GM12878 (cell line): ENCODE data around the gene KCNH5. TPM values are rescaled to one million over a fixed set of nuclear protein-coding genes. Genes with fewer than 3 reads are reported as not detected.
"Not testable (repeated sequence)": the region's sequence is repeated elsewhere in the genome, so short reads cannot be mapped to it uniquely, and the experiment has no call there.

Experiments used
- ATAC-seq: fragments of 200-7000 bp; cut with Tn5 transposase; 3 replicates; pipeline ENCODE4 v1.9.1; 2020; ENCODE audit warnings: mild to moderate bottlenecking, moderate library complexity
- BruUV-seq: library from RNA; stranded (reverse); fragments of 400-500 nt; replicated peaks from 2 replicates; lab custom pipeline; 2021; lab: Mats Ljungman, UMichigan
- CTCF ChIA-PET: fragments of 300-600 bp; sonication (Branson Sonifier 250); formaldehyde crosslinking; extraction: SDS; loops from one replicate; lab custom pipeline; 2021; ENCODE audit warnings: inconsistent platforms; lab: Yijun Ruan, JAX
- POLR2A ChIA-PET: fragments of 350-600 bp; formaldehyde crosslinking; extraction: SDS; loops from one replicate; lab custom pipeline; 2021; ENCODE audit warnings: inconsistent platforms; lab: Charles Lee
- RAD21 ChIA-PET: fragments of 300-600 bp; sonication (Branson Sonifier 250); formaldehyde crosslinking; loops from one replicate; lab custom pipeline; 2023; ENCODE audit warnings: antibody characterized with exemption; ENCODE audit not compliant: unreplicated experiment; lab: Charles Lee
- SMC1A ChIA-PET: fragments of 300-600 bp; sonication (Branson Sonifier 250); formaldehyde crosslinking; loops from one replicate; lab custom pipeline; 2023; ENCODE audit not compliant: unreplicated experiment, uncharacterized antibody; lab: Charles Lee
- DNase-seq: peaks from one replicate; pipeline ENCODE4 v3.0.0-alpha.2; 2011; ENCODE audit warnings: low read depth, low spot score
- FAIRE-seq: peaks from 3 replicates; lab custom pipeline; 2011; peaks lifted over from hg19 to GRCh38; lab: Jason Lieb, UNC
- H2AFZ ChIP-seq: 2 replicates; pipeline ENCODE4 v1.6.0; 2011; ENCODE audit warnings: low read depth, low read length, control low read depth; ENCODE audit not compliant: control insufficient read depth
- H3K27ac ChIP-seq: 2 replicates; pipeline ENCODE4 v1.5.1; 2011; ENCODE audit warnings: control low read depth; ENCODE audit not compliant: control insufficient read depth, insufficient read depth
- H3K27me3 ChIP-seq, 2 experiments: replicated peaks in 1 of 2; 2 replicates each; pipeline versions ENCODE4 v1.6.0 to v1.6.1; 2011; ENCODE audit warnings: low read length in 1 of 2; ENCODE audit not compliant: control insufficient read depth in 2 of 2, insufficient read depth in 2 of 2
- H3K36me3 ChIP-seq, 2 experiments: 2 replicates each; pipeline ENCODE4 v1.5.1; 2011; ENCODE audit warnings: low read length in 1 of 2; ENCODE audit not compliant: control insufficient read depth in 2 of 2, insufficient read depth in 2 of 2
- H3K4me1 ChIP-seq: 2 replicates; pipeline ENCODE4 v1.6.1; 2011; ENCODE audit warnings: mild to moderate bottlenecking, low read length, moderate library complexity, mixed read lengths; ENCODE audit not compliant: control insufficient read depth, insufficient read depth
- H3K4me2 ChIP-seq: 2 replicates; pipeline ENCODE4 v1.6.0; 2011; ENCODE audit warnings: control low read depth; ENCODE audit not compliant: control insufficient read depth, insufficient read depth
- H3K4me3 ChIP-seq: fragments of 200-600 bp; sonication (generic); 2 replicates; pipeline ENCODE4 v1.5.1; 2016
- H3K79me2 ChIP-seq: 2 replicates; pipeline ENCODE4 v1.6.0; 2011; ENCODE audit warnings: low read length; ENCODE audit not compliant: control insufficient read depth, insufficient read depth
- H3K9ac ChIP-seq: 2 replicates; pipeline ENCODE4 v1.8.0; 2011; ENCODE audit warnings: low read length, control low read depth, mixed read lengths; ENCODE audit not compliant: control insufficient read depth, insufficient read depth
- H3K9me3 ChIP-seq: replicated peaks from 3 replicates; pipeline ENCODE4 v1.5.1; 2011; ENCODE audit warnings: mild to moderate bottlenecking, low read length; ENCODE audit not compliant: control insufficient read depth, insufficient read depth
- H4K20me1 ChIP-seq: 2 replicates; pipeline ENCODE4 v1.6.0; 2011; ENCODE audit not compliant: control insufficient read depth, insufficient read depth
- CHD4 ChIP-seq: fragments of 200-600 bp; sonication (generic); IDR thresholded peaks from 2 replicates; pipeline ENCODE4 v1.6.1; 2016; ENCODE audit warnings: mild to moderate bottlenecking
- CREM ChIP-seq: IDR thresholded peaks from 2 replicates; pipeline ENCODE4 v1.6.1; 2014; ENCODE audit warnings: antibody characterized with exemption, low read depth
- IKZF2 ChIP-seq, 2 experiments: fragments of 450-650 bp; IDR thresholded peaks; 2 replicates each; pipeline ENCODE4 v1.6.1; 2017; ENCODE audit warnings: mild to moderate bottlenecking in 2 of 2, moderate library complexity in 2 of 2
- MEF2B ChIP-seq: fragments of 450-650 bp; IDR thresholded peaks from 2 replicates; pipeline ENCODE4 v1.6.1; 2018; ENCODE audit warnings: mild to moderate bottlenecking, moderate library complexity; ENCODE audit not compliant: partially characterized antibody, poor library complexity, severe bottlenecking
- MXI1 ChIP-seq: fragments of 150-350 bp; IDR thresholded peaks from 2 replicates; pipeline ENCODE4 v1.6.1; 2011; ENCODE audit warnings: low read depth, mild to moderate bottlenecking, inconsistent platforms, low read length, improper control_type of control experiment
- NBN ChIP-seq: fragments of 450-650 bp; IDR thresholded peaks from 2 replicates; pipeline ENCODE4 v1.6.1; 2016
- POLR2AphosphoS5 ChIP-seq: IDR thresholded peaks from 2 replicates; pipeline ENCODE4 v1.6.1; 2011; ENCODE audit warnings: mild to moderate bottlenecking, low read length, inconsistent platforms
- PRDM15 ChIP-seq: fragments of 450-650 bp; formaldehyde crosslinking; IDR thresholded peaks from 2 replicates; pipeline ENCODE4 v1.4.0; 2020; ENCODE audit warnings: mild to moderate bottlenecking, moderate library complexity
- SIN3A ChIP-seq: IDR thresholded peaks from 2 replicates; pipeline ENCODE4 v1.6.1; 2012; ENCODE audit warnings: low read depth, low read length, improper control_type of control experiment
- SIX5 ChIP-seq: IDR thresholded peaks from 2 replicates; pipeline ENCODE4 v1.6.1; 2011; ENCODE audit warnings: mild to moderate bottlenecking, low read depth, low read length, moderate library complexity; ENCODE audit not compliant: severe bottlenecking
- SMARCA5 ChIP-seq: fragments of 450-650 bp; IDR thresholded peaks from 2 replicates; pipeline ENCODE4 v1.6.1; 2017; ENCODE audit warnings: mild to moderate bottlenecking
- SMC3 ChIP-seq: IDR thresholded peaks from 2 replicates; pipeline ENCODE4 v1.6.1; 2011; ENCODE audit warnings: low read length, improper control_type of control experiment, borderline replicate concordance
- SPI1 ChIP-seq: IDR thresholded peaks from 2 replicates; pipeline ENCODE4 v1.6.1; 2011; ENCODE audit warnings: low read depth, mild to moderate bottlenecking, low read length, moderate library complexity, borderline replicate concordance; ENCODE audit not compliant: insufficient read depth
- TARDBP ChIP-seq: IDR thresholded peaks from 2 replicates; pipeline ENCODE4 v1.6.1; 2016; ENCODE audit warnings: borderline replicate concordance
- WGBS: methylation state at CpG from one replicate; pipeline ENCODE4 v1.1.6; 2016; ENCODE audit warnings: low lambda C conversion rate; ENCODE audit not compliant: insufficient replicate concordance, insufficient coverage; ENCODE audit errors: missing lambda C conversion rate; 5-methylcytosine and 5-hydroxymethylcytosine counted together
- in situ Hi-C: fragments of 300-500 bp; cut with MboI; formaldehyde crosslinking; loops from 9 replicates; pipeline ENCODE4 v1.14.3; 2018; ENCODE audit warnings: mixed read lengths
- intact Hi-C: fragments of 100-400 bp; cut with micrococcal nuclease; formaldehyde crosslinking; loops from one replicate; pipeline ENCODE4 v1.14.2; 2022; ENCODE audit not compliant: unreplicated experiment
- polyA plus RNA-seq, 11 experiments: library from polyadenylated mRNA; depleted of rRNA in 4 of 11; unstranded in 6 of 11; stranded (reverse) in 5 of 11; fragments of >200 nt; fragmentation: Nextera tagmentation in 4 of 11; fragmentation: Illumina TruSeq in 1 of 11; extraction: Ambion mirVana in 4 of 11; extraction: Trizol in 1 of 11; gene quantifications; 1 replicate in 1 of 11; 2 replicates in 10 of 11; pipeline versions ENCODE4 v1.2.1 to v1.2.3, GENCODE V29; 2011 to 2016; ENCODE audit warnings: inconsistent platforms in 2 of 11, missing spikeins in 2 of 11, low read depth in 1 of 11
- total RNA-seq, 4 experiments: library from RNA; depleted of rRNA in 3 of 4; stranded (reverse); fragments of >200 nt in 3 of 4; fragmentation: Illumina TruSeq in 1 of 4; extraction: Trizol in 1 of 4; gene quantifications; 2 replicates each; pipeline versions ENCODE4 v1.2.1 to v1.2.3, GENCODE V29; 2013 to 2021

KCNH5 gene
- total and polyA plus RNA-seq, 10 of the 15 experiments (the other 5 are each of a cell fraction or from before 2014, with no cell fraction given) = under 0.01 to 0.04 (median 0.04) TPM; not detected in 7

- H3K79me2 ChIP-seq, H4K20me1 ChIP-seq, H3K27me3 ChIP-seq, RAD21 ChIA-PET, BruUV-seq, H3K4me3 ChIP-seq, SMC1A ChIA-PET, H3K36me3 ChIP-seq, POLR2A ChIA-PET, CTCF ChIA-PET, in situ Hi-C loops, H3K9me3 ChIP-seq, intact Hi-C loops, H3K27ac ChIP-seq, ATAC-seq, H3K9ac ChIP-seq, H2AFZ ChIP-seq, FAIRE-seq, H3K4me1 ChIP-seq, DNase-seq, H3K4me2 ChIP-seq: not testable (repeated sequence)
- 40% methylated on average over 15 of the region's 15 CpGs for WGBS
Measured at GRCh38 chr14:62781328-62781727, 263.9 kb downstream of the KCNH5 start.

- no peak overlapping the region for H3K4me3 ChIP-seq
- H3K27ac ChIP-seq = no peak overlapping the region
- H2AFZ ChIP-seq = no peak overlapping the region
- FAIRE-seq (no peak), DNase-seq (no peak), ATAC-seq (no peak)
- intact Hi-C loops (no loop called here), in situ Hi-C loops (no loop called here)
- H3K9ac ChIP-seq = no peak overlapping the region
- WGBS = 19% methylated on average over 1 of the region's 1 CpG
- SMC1A ChIA-PET = no interaction called here
- RAD21 ChIA-PET = no interaction called here
- no peaks in the 10 kb centered on the region for H4K20me1 ChIP-seq
- CTCF ChIA-PET = interaction anchor here (0.5 kb wide), 1 partner anchor 11 kb away, joined by 3 read pairs; no protein-coding TSS in a partner anchor
- no peaks in the 10 kb centered on the region for H3K27me3 ChIP-seq
- POLR2A ChIA-PET = no interaction called here
- H3K36me3 ChIP-seq = no peaks in the 10 kb centered on the region
- H3K9me3 ChIP-seq = no peaks in the 10 kb centered on the region
- H3K4me2 ChIP-seq = no peak overlapping the region
- no peaks in the 10 kb centered on the region for H3K4me1 ChIP-seq
- no TSS peak for BruUV-seq
- no peaks in the 10 kb centered on the region for H3K79me2 ChIP-seq
- no peak for TF ChIP-seq CHD4
- TF ChIP-seq NBN = no peak
- TF ChIP-seq SMC3 = no peak
- no peak for TF ChIP-seq SIX5
- no peak for TF ChIP-seq MEF2B
- no peak for TF ChIP-seq SMARCA5
- no peak for TF ChIP-seq PRDM15
- no peak for TF ChIP-seq SPI1
- no peak for TF ChIP-seq SIN3A
- no peak for TF ChIP-seq TARDBP
- no peak for TF ChIP-seq IKZF2 (IDR thresholded peaks at IDR 0.05)
- no peak for TF ChIP-seq CREM
- no peak for TF ChIP-seq MXI1
- no peak for TF ChIP-seq POLR2AphosphoS5
Measured at GRCh38 chr14:62778852-62779251, 266.4 kb downstream of the KCNH5 start.
